ENCODE results near the gene CGB8. TPM values are rescaled to one million over a fixed set of nuclear protein-coding genes. Genes with fewer than 3 reads are reported as not detected.

CGB8 gene
- total and polyA plus RNA-seq, 2 of the 8 experiments (the other 6 are each of a cell fraction or from before 2014, with no cell fraction given): 0.09 TPM; not detected in 1

- Histone ChIP-seq H2BK12ac (ENCODE audit: low read depth, low read length) (no peak within 1 kb of the TSS), H2AFZ (ENCODE audit: low read length) (peak within 1 kb of the TSS; percentile 33; the same call in 1 of the 2 replicates), H3K14ac (ENCODE audit: insufficient read length) (no peak within 1 kb of the TSS), H3K23ac (ENCODE audit: insufficient read length) (no peak within 1 kb of the TSS), H4K8ac (ENCODE audit: extremely low read depth, insufficient read depth, low read length) (no peak within 1 kb of the TSS; the same call in 1 of the 2 replicates), H4K91ac (replicated peaks; ENCODE audit: insufficient read length, low read length) (no peak within 1 kb of the TSS), H2AK5ac (ENCODE audit: low read depth, low read length) (no peak within 1 kb of the TSS), H3K23me2 (ENCODE audit: low read depth, low read length) (peaks cover 6% of the 10 kb centered on the region; the same call in 1 of the 2 replicates), H3K9ac (replicated peaks in 1 of 4; ENCODE audit: extremely low read depth in 1 of 4, low read depth in 3 of 4, low read length in 3 of 4) (no peak within 1 kb of the TSS; a peak in 1 of 7 replicates), H4K20me1 (replicated peaks in 1 of 2; ENCODE audit: control insufficient read depth in 1 of 2, insufficient read depth in 2 of 2, low read length in 2 of 2) (peaks cover 0 to 2% of the 10 kb centered on the region in 2 experiments), H2BK15ac (ENCODE audit: low read length) (no peak within 1 kb of the TSS), H3K4me2 (ENCODE audit: insufficient read depth in 1 of 2, low read depth in 2 of 2, low read length in 2 of 2) (peak within 1 kb of the TSS; percentile 80 to 83), H2BK20ac (ENCODE audit: low read length) (no peak within 1 kb of the TSS), H3K27me3 (replicated peaks in 1 of 4; ENCODE audit: control insufficient read depth in 3 of 4, extremely low read depth in 1 of 4, insufficient read depth in 3 of 4, low read length in 3 of 4) (peaks cover 10 to 48% (median 44%) of the 10 kb centered on the region in 4 experiments), H3K79me1 (ENCODE audit: low read depth, low read length) (no peaks in the 10 kb centered on the region), H3K36me3 (ENCODE audit: control insufficient read depth in 2 of 4, insufficient read depth in 4 of 4, low read length in 3 of 4) (no peaks in the 10 kb centered on the region), H3K9me3 (ENCODE audit: insufficient read depth in 2 of 2, low read depth in 1 of 2, low read length in 1 of 2) (no peaks in the 10 kb centered on the region), H3K79me2 (ENCODE audit: control insufficient read depth in 1 of 2, insufficient read depth in 2 of 2, low read length in 2 of 2) (no peaks in the 10 kb centered on the region), H3K18ac (ENCODE audit: extremely low read depth, low read length) (no peak within 1 kb of the TSS; the same call in none of the 2 replicates), H4K5ac (ENCODE audit: insufficient read length, low read depth, low read length) (no peak within 1 kb of the TSS), H3K56ac (replicated peaks; ENCODE audit: insufficient read length, low read depth, low read length) (no peak within 1 kb of the TSS), H3K4me1 (replicated peaks in 1 of 4; ENCODE audit: control insufficient read depth in 3 of 4, insufficient read depth in 4 of 4, low read length in 3 of 4) (peaks cover 0 to 11% (median 9%) of the 10 kb centered on the region in 4 experiments; a peak in 6 of 7 replicates), H3K4me3 (ENCODE audit: extremely low read depth in 1 of 4, insufficient read depth in 2 of 4, low read depth in 3 of 4, low read length in 4 of 4) (peak within 1 kb of the TSS; percentile 36 to 64 (median 50)), H2BK5ac (ENCODE audit: low read depth, low read length) (no peak within 1 kb of the TSS), H2BK120ac (replicated peaks; ENCODE audit: low read depth, low read length) (no peak within 1 kb of the TSS), H3K27ac (ENCODE audit: low read depth, low read length) (no peak within 1 kb of the TSS), H3K4ac (replicated peaks; ENCODE audit: insufficient read length, low read depth, low read length) (no peak within 1 kb of the TSS)
- WGBS, 2 experiments (ENCODE audit: extremely low coverage in 1 of 2, insufficient coverage in 1 of 2, insufficient read length in 1 of 2, insufficient replicate concordance in 2 of 2, low coverage in 1 of 2, low lambda C conversion rate in 2 of 2, missing lambda C conversion rate in 1 of 2): 14% methylated on average over 31 of the region's 38 CpGs; no CpG with 5 or more reads in 1 of the 2 experiments
- ChIA-PET CTCF (ENCODE audit: partially characterized antibody) (interaction anchor here (0.6 to 1.3 kb wide), 8 partner anchors 12 to 160 kb away, joined by 3 to 6 read pairs (median 4); partner anchors contain the start of gene KCNA7), POLR2A (ENCODE audit: partially characterized antibody) (interaction anchor here (0.6 to 2.1 kb wide), 3 partner anchors 10 to 1397 kb away, joined by 3 to 6 read pairs (median 4); no protein-coding TSS in a partner anchor)
- DNase-seq (ENCODE audit: low read depth in 1 of 2, low spot score in 2 of 2) (peak in 1 of 2 experiments; percentile 92), FAIRE-seq (no peak)
- TF ChIP-seq SP2 (IDR thresholded peaks at IDR 0.05; ENCODE audit: low read length) (no peak), POU5F1 (IDR thresholded peaks at IDR 0.05; ENCODE audit: low read depth, low read length) (no peak), SAP30 (IDR thresholded peaks at IDR 0.05; ENCODE audit: insufficient read depth, insufficient replicate concordance, low read length) (no peak), CBX5 (IDR thresholded peaks at IDR 0.05; ENCODE audit: low read depth, low read length) (no peak), CBX8 (IDR thresholded peaks at IDR 0.05; ENCODE audit: borderline replicate concordance, low read depth, low read length) (no peak), E2F6 (IDR thresholded peaks at IDR 0.05) (no peak), FOSL1 (IDR thresholded peaks at IDR 0.05; ENCODE audit: insufficient read depth, low read depth, low read length) (no peak), TBP (IDR thresholded peaks at IDR 0.05; ENCODE audit: low read depth, low read length) (no peak), SIN3A (conservative IDR thresholded peaks at IDR 0.05 in 1 of 2, IDR thresholded peaks at IDR 0.05 in 1 of 2; ENCODE audit: low read depth in 1 of 2, low read length in 2 of 2) (no peak), JUND (IDR thresholded peaks at IDR 0.05; ENCODE audit: low read length) (no peak)
Measured at GRCh38 chr19:49057636-49058234, 8.8 kb upstream of the CGB8 start, which contains the start of gene CGB7. Gene CGB7, minus strand, starts transcription at chr19:49057749. Its CDS starts 2,374 bp downstream, at chr19:49055375.

All from H1 (cell line).